ENCODE data around the gene ABCF2. TPM values are rescaled to one million over a fixed set of nuclear protein-coding genes. Genes with fewer than 3 reads are reported as not detected.

Gene ABCF2
- total and polyA plus RNA-seq, 2 of the 13 experiments (the other 11 are each of a cell fraction or from before 2014, with no cell fraction given) = 16.3 to 42.5 TPM

- TF ChIP-seq AKNA (CRISPR knock-in tag; IDR thresholded peaks at IDR 0.05; ENCODE audit: borderline replicate concordance) (no peak), CHCHD3 (CRISPR knock-in tag; IDR thresholded peaks at IDR 0.05) (no peak), CBX5 (CRISPR knock-in tag; IDR thresholded peaks at IDR 0.05; ENCODE audit: borderline replicate concordance) (no peak), RBM39 (IDR thresholded peaks at IDR 0.05; ENCODE audit: low read depth, low read length, poor library complexity, severe bottlenecking) (no peak), ZNF136 (CRISPR knock-in tag; IDR thresholded peaks at IDR 0.05; ENCODE audit: low read depth) (no peak), ZNF644 (CRISPR knock-in tag; IDR thresholded peaks at IDR 0.05; ENCODE audit: low read depth) (no peak), MZF1 (CRISPR knock-in tag; IDR thresholded peaks at IDR 0.05; ENCODE audit: borderline replicate concordance) (no peak), ZNF75D (CRISPR knock-in tag; IDR thresholded peaks at IDR 0.05; ENCODE audit: borderline replicate concordance) (no peak), ZNF569 (CRISPR knock-in tag; IDR thresholded peaks at IDR 0.05; ENCODE audit: borderline replicate concordance) (no peak), HMGXB4 (CRISPR knock-in tag; IDR thresholded peaks at IDR 0.05; ENCODE audit: borderline replicate concordance in 1 of 2, low read depth in 1 of 2) (peak in 1 of 2 experiments; percentile 72; a peak in 2 of 4 replicates), NFE2L2 (IDR thresholded peaks at IDR 0.05; ENCODE audit: low read length) (no peak), ZIK1 (CRISPR knock-in tag; IDR thresholded peaks at IDR 0.05; ENCODE audit: borderline replicate concordance, low read depth) (no peak), PHB2 (IDR thresholded peaks at IDR 0.05; ENCODE audit: partially characterized antibody) (no peak), ZNF101 (CRISPR knock-in tag; IDR thresholded peaks at IDR 0.05; ENCODE audit: borderline replicate concordance, low read depth) (no peak), ZNF546 (CRISPR knock-in tag; conservative IDR thresholded peaks at IDR 0.05) (no peak), CEBPG (CRISPR knock-in tag; IDR thresholded peaks at IDR 0.05) (no peak), HOXA5 (CRISPR knock-in tag; IDR thresholded peaks at IDR 0.05) (no peak), MTA3 (CRISPR knock-in tag; IDR thresholded peaks at IDR 0.05) (no peak), MAFG (CRISPR knock-in tag; IDR thresholded peaks at IDR 0.05) (no peak), DMTF1 (CRISPR knock-in tag; IDR thresholded peaks at IDR 0.05) (no peak), PHF20 (CRISPR knock-in tag; IDR thresholded peaks at IDR 0.05) (peak; percentile 89)
Measured at GRCh38 chr7:151232091-151232916, 5.3 kb upstream of the ABCF2 start, which contains the start of gene CHPF2 (continued).
